Heart left ventricle (tissue), 16 donors: ENCODE data around the gene PRMT9. TPM values are rescaled to one million over a fixed set of nuclear protein-coding genes. Genes with fewer than 3 reads are reported as not detected.

Experiments used
- ATAC-seq, 4 donors: fragments of 200-7000 bp; cut with Tn5 transposase; one replicate each; pipeline ENCODE4 v1.9.1; 2020 to 2022; ENCODE audit warnings: moderate library complexity in 4 of 4, mild to moderate bottlenecking in 3 of 4, moderate number of reproducible peaks in 1 of 4
- DNase-seq, 5 donors: peaks; one replicate each; pipeline ENCODE4 v3.0.0-alpha.2; 2020
- H3K27ac ChIP-seq, 12 donors: fragments of 200-600 bp; sonication (generic) in 4 of 12; one replicate each; pipeline versions ENCODE4 v1.5.0 to v1.8.0; 2016 to 2022; ENCODE audit warnings: mild to moderate bottlenecking in 2 of 12
- H3K27me3 ChIP-seq, 9 donors: fragments of 200-600 bp; sonication (generic) in 2 of 9; one replicate each; pipeline versions ENCODE4 v1.5.1 to v1.8.0; 2016 to 2022; ENCODE audit warnings: mild to moderate bottlenecking in 3 of 9
- H3K36me3 ChIP-seq, 9 donors: fragments of 200-600 bp; sonication (generic) in 2 of 9; one replicate each; pipeline versions ENCODE4 v1.5.0 to v1.8.0; 2018 to 2022; ENCODE audit warnings: mild to moderate bottlenecking in 2 of 9
- H3K4me1 ChIP-seq, 12 donors: fragments of 200-600 bp; sonication (generic) in 4 of 12; one replicate each; pipeline versions ENCODE4 v1.5.0 to v1.8.0; 2016 to 2022; ENCODE audit warnings: mild to moderate bottlenecking in 3 of 12
- H3K4me3 ChIP-seq, 12 donors: fragments of 200-600 bp; sonication (generic) in 4 of 12; one replicate each; pipeline versions ENCODE4 v1.5.0 to v1.8.0; 2017 to 2022; ENCODE audit warnings: mild to moderate bottlenecking in 9 of 12, moderate library complexity in 4 of 12
- H3K9me3 ChIP-seq, 12 donors: fragments of 200-600 bp; sonication (generic) in 4 of 12; one replicate each; pipeline versions ENCODE4 v1.5.0 to v1.8.0; 2016 to 2022; ENCODE audit warnings: mild to moderate bottlenecking in 1 of 12
- CTCF ChIP-seq, 12 donors: fragments of 200-600 bp; sonication (generic) in 4 of 12; IDR thresholded peaks; one replicate each; pipeline versions ENCODE4 v1.5.0 to v1.8.0; 2018 to 2022; ENCODE audit warnings: antibody characterized with exemption in 12 of 12, mild to moderate bottlenecking in 5 of 12
- POLR2A ChIP-seq, 2 donors: fragments of 450-650 bp; IDR thresholded peaks; one replicate each; pipeline ENCODE4 v1.6.1; 2017; ENCODE audit warnings: antibody characterized with exemption in 2 of 2, mild to moderate bottlenecking in 2 of 2, moderate library complexity in 2 of 2
- WGBS, 4 donors: extraction: QIAGEN DNeasy Blood & Tissue Kit in 2 of 4; methylation state at CpG; one replicate each; pipeline versions ENCODE4 v1.1.5 to v1.1.7; 2013 to 2018; 5-methylcytosine and 5-hydroxymethylcytosine counted together
- intact Hi-C, 10 donors: fragments of 100-400 bp; cut with DNase I; formaldehyde crosslinking; loops; one replicate each; pipeline versions ENCODE4 v1.11.1 to v1.14.2; 2022
- polyA plus RNA-seq, 2 donors: library from polyadenylated mRNA; stranded (reverse); fragments of 200-250 nt; gene quantifications; one replicate each; pipeline ENCODE4 v1.2.3, GENCODE V29; 2013
- total RNA-seq, 9 donors: library from RNA; depleted of rRNA in 2 of 9; stranded (reverse); fragments of >200 nt in 2 of 9; fragmentation: NEBNext Ultra II Directional in 3 of 9; extraction: Animal tissue kit (Norgen Biotek cat#: 25700) in 3 of 9; gene quantifications; one replicate each; pipeline versions ENCODE4 v1.1.0 to v1.2.4, GENCODE V29; 2016 to 2023
- donor health status: ischemic (EF 13 %, LVEDD 7.1; RV severe dilation, severe dysfunction).
- donor health status: healthy with polysubstance abuse.
- donor health status: DM: no; HTN: yes; CAD: no.
- donor health status: DM: no; HTN: no; CAD: no.
- donor health status: ischemic (EF 25% LVEDD 6.9; RV normal size, moderate dysfunction).
- donor health status: ischemic (EF 25% LVEDD 5.7; RV mildly dilated, moderate dysfunction).
- donor health status: healthy.
- donor health status: DM: yes; HTN: yes; CAD: no.
- donor health status: ischemic (EF 35%, LVEDD 5.7; RV mildly dilated, moderate dysfunction).
- donor health status: nonischemic (EF 11% LVEDD 7.7; RV severe dilation, severe dysfunction).
- donor health status: DM: yes; HTN: yes; CAD: no.
- donor health status: PGD.
- donor health status: ischemic (EF 29% LVEDD 5.4; RV normal size, mild dysfunction).
- donor health status: nonischemic (EF 23%, LVEDD 6.1; RV moderate dilation, normal function).

PRMT9 gene
- total and polyA plus RNA-seq, 11 donors = 3.0 to 9.1 (median 5.2) TPM

GRCh38 chr4:147605499-147605898, 78.5 kb downstream of the PRMT9 start:
- H3K27me3 ChIP-seq = no peaks in the 10 kb centered on the region
- DNase-seq (no peak), ATAC-seq (no peak)
- H3K4me3 ChIP-seq = no peak overlapping the region
- H3K36me3 ChIP-seq = no peaks in the 10 kb centered on the region
- no peaks in the 10 kb centered on the region for H3K4me1 ChIP-seq
- intact Hi-C loops = no loop called here
- H3K27ac ChIP-seq = no peak overlapping the region
- H3K9me3 ChIP-seq = no peaks in the 10 kb centered on the region
- TF ChIP-seq CTCF (IDR thresholded peaks at IDR 0.05) = no peak
- TF ChIP-seq POLR2A (IDR thresholded peaks at IDR 0.05) = no peak

- no peaks in the 10 kb centered on the region for H3K27me3 ChIP-seq
- DNase-seq (no peak), ATAC-seq (no peak)
- intact Hi-C loops = loop anchor here in 5 of 10 donors (5.0 to 10.0 kb wide), 3 partner anchors 575 to 585 kb away; no protein-coding TSS in a partner anchor
- 71 to 81% (median 75%) methylated on average over 3 of the region's 3 CpGs for WGBS, 4 donors
- TF ChIP-seq CTCF (IDR thresholded peaks at IDR 0.05) (no peak), POLR2A (IDR thresholded peaks at IDR 0.05) (no peak)
- no peaks in the 10 kb centered on the region for H3K36me3 ChIP-seq
- H3K4me1 ChIP-seq = no peaks in the 10 kb centered on the region
- no peak overlapping the region for H3K27ac ChIP-seq
- H3K4me3 ChIP-seq = no peak overlapping the region
- H3K9me3 ChIP-seq = no peaks in the 10 kb centered on the region
These were observed 84.2 kb downstream of the PRMT9 start for GRCh38 chr4:147599769-147600168.

- no peak for TF ChIP-seq POLR2A (IDR thresholded peaks at IDR 0.05)
- no peak for TF ChIP-seq CTCF (IDR thresholded peaks at IDR 0.05)
- H3K9me3 ChIP-seq = no peaks in the 10 kb centered on the region
- intact Hi-C loops = loop anchor here in 5 of 10 donors (5.0 to 10.0 kb wide), 3 partner anchors 574 to 584 kb away; no protein-coding TSS in a partner anchor
- H3K27ac ChIP-seq = no peak overlapping the region
- H3K4me1 ChIP-seq = no peaks in the 10 kb centered on the region
- WGBS, 4 donors = 91 to 94% (median 94%) methylated on average over 1 of the region's 1 CpG
- DNase-seq (no peak), ATAC-seq (no peak)
- H3K36me3 ChIP-seq = no peaks in the 10 kb centered on the region
- no peaks in the 10 kb centered on the region for H3K27me3 ChIP-seq
- H3K4me3 ChIP-seq = no peak overlapping the region
These were observed 84.8 kb downstream of the PRMT9 start for GRCh38 chr4:147599206-147599605.

- Histone ChIP-seq H3K4me3 (no peak overlapping the region), H3K27me3 (no peaks in the 10 kb centered on the region), H3K27ac (no peak overlapping the region), H3K36me3 (no peaks in the 10 kb centered on the region), H3K4me1 (no peaks in the 10 kb centered on the region), H3K9me3 (no peaks in the 10 kb centered on the region)
- 81 to 93% (median 89%) methylated on average over 2 of the region's 2 CpGs for WGBS, 4 donors
- ATAC-seq (no peak), DNase-seq (no peak)
- TF ChIP-seq CTCF (IDR thresholded peaks at IDR 0.05) (no peak), POLR2A (IDR thresholded peaks at IDR 0.05) (no peak)
- intact Hi-C loops = loop anchor here in 5 of 10 donors (5.0 to 10.0 kb wide), 3 partner anchors 573 to 583 kb away; no protein-coding TSS in a partner anchor
These were observed 86.4 kb downstream of the PRMT9 start for GRCh38 chr4:147597561-147597960.
